ENCODE results near the gene AZIN2. TPM values are rescaled to one million over a fixed set of nuclear protein-coding genes. Genes with fewer than 3 reads are reported as not detected.

The AZIN2 gene
- total and polyA plus RNA-seq, 12 donors, result 2.3 to 18.9 (median 10.7) TPM

GRCh38 chr1:33150522-33150921 is 69.6 kb downstream of the AZIN2 start:
- H3K27me3 ChIP-seq, result no peaks in the 10 kb centered on the region
- intact Hi-C loops (cut with DNase I), result no loop called here
- no peak for DNase-seq
- no peak overlapping the region for H3K27ac ChIP-seq
- H3K4me3 ChIP-seq, result no peak overlapping the region
- WGBS, 4 donors, result 87 to 93% (median 91%) methylated on average over 4 of the region's 4 CpGs
- no peak for TF ChIP-seq POLR2A (IDR thresholded peaks at IDR 0.05)
- TF ChIP-seq, protein P1, sequence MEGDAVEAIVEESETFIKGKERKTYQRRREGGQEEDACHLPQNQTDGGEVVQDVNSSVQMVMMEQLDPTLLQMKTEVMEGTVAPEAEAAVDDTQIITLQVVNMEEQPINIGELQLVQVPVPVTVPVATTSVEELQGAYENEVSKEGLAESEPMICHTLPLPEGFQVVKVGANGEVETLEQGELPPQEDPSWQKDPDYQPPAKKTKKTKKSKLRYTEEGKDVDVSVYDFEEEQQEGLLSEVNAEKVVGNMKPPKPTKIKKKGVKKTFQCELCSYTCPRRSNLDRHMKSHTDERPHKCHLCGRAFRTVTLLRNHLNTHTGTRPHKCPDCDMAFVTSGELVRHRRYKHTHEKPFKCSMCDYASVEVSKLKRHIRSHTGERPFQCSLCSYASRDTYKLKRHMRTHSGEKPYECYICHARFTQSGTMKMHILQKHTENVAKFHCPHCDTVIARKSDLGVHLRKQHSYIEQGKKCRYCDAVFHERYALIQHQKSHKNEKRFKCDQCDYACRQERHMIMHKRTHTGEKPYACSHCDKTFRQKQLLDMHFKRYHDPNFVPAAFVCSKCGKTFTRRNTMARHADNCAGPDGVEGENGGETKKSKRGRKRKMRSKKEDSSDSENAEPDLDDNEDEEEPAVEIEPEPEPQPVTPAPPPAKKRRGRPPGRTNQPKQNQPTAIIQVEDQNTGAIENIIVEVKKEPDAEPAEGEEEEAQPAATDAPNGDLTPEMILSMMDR (IDR thresholded peaks at IDR 0.05), result no peak
- no peaks in the 10 kb centered on the region for H3K9me3 ChIP-seq (replicated peaks in 1 of 3)
- peaks cover 0 to 26% of the 10 kb centered on the region in 2 donors for H3K36me3 ChIP-seq (replicated peaks in 1 of 2)
- peaks cover 1 to 7% of the 10 kb centered on the region in 2 donors for H3K4me1 ChIP-seq (replicated peaks in 1 of 2)

DNA sequence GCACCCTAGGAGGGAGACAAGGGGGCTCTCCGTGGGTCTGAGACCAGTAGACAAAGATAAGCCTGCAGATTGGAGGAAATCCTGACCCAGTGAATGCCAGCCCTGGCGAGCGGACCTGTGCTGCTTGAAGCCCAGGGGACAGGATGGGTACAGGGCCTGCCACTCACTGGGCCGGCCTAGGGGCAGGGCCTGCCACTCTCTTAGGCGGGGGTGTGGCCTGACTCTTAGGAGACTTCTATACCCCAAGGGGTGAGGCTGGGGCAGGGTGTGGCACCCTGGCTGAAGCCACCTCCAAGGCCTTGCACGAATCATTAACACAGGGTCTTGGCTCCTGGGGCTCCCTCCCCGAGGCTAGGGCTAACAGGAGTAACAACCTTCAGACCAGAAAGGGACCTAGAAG is 70.2 kb downstream of the AZIN2 start:
- Histone ChIP-seq H3K27ac (peak overlapping the region in 1 of 5 donors; percentile 6), H3K9me3 (replicated peaks in 1 of 3) (no peaks in the 10 kb centered on the region), H3K27me3 (no peaks in the 10 kb centered on the region), H3K4me1 (replicated peaks in 1 of 2) (peaks cover 7 to 13% of the 10 kb centered on the region in 2 donors), H3K4me3 (no peak overlapping the region), H3K36me3 (replicated peaks in 1 of 2) (peaks cover 0 to 24% of the 10 kb centered on the region in 2 donors)
- intact Hi-C loops (cut with DNase I), result no loop called here
- DNase-seq, result no peak
- 76 to 94% (median 82%) methylated on average over 3 to 7 of the region's 7 CpGs for WGBS, 4 donors
- TF ChIP-seq, protein P1 (IDR thresholded peaks at IDR 0.05), result no peak
- no peak for TF ChIP-seq POLR2A (IDR thresholded peaks at IDR 0.05)

DNA sequence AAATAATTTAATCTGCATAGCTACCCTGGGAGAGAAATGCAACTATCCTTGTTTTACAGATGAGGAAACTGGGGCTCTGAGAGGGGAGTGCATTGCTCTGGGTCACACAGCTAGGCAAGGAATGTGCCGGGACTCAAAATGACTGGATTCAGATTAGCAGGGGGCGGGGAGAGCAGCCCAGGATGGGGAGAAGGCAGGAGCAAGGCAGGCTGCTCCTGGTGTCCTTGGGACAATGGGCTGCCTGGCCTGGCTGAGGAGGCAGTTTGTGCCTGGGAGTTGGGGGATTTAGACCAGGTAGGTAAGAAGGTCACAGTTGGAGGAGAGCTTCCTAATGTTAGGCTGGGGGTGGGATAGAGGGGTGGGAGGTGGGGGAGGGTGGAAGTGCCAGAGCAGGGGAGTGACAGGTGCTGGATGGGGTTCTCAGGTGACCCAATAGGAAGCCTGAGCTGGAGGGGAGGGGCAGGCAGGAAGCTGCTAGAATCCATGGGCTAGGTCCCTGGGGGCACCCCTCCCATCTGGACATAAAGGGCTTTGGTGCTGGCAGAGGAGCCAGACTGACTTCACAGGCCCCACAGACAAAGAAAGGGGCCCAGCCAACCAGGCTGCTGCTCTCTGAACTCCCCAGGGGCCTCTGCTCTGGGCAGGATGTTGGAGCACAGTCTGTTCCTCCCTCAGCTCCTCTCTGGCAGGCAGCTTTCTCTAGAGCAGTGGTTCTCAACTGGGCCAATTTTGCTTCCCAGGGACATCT is 71.9 kb downstream of the AZIN2 start:
- H3K4me3 ChIP-seq, result no peak overlapping the region
- DNase-seq, result peak in 6 of 7 donors; percentile 40 to 87 (median 60)
- intact Hi-C loops (cut with DNase I), result no loop called here
- H3K27ac ChIP-seq, result peak overlapping the region in 2 of 5 donors; percentile 66 to 87
- H3K4me1 ChIP-seq (replicated peaks in 1 of 2), result peaks cover 11 to 20% of the 10 kb centered on the region in 2 donors
- WGBS, 4 donors, result 63 to 71% (median 66%) methylated on average over 2 of the region's 2 CpGs
- no peaks in the 10 kb centered on the region for H3K27me3 ChIP-seq
- H3K36me3 ChIP-seq (replicated peaks in 1 of 2), result peaks cover 0 to 12% of the 10 kb centered on the region in 2 donors
- no peaks in the 10 kb centered on the region for H3K9me3 ChIP-seq (replicated peaks in 1 of 3)
- no peak for TF ChIP-seq POLR2A (IDR thresholded peaks at IDR 0.05)
- TF ChIP-seq, protein P1 (IDR thresholded peaks at IDR 0.05), result no peak

GRCh38 chr1:33153650-33154049 is 72.7 kb downstream of the AZIN2 start:
- no peaks in the 10 kb centered on the region for H3K27me3 ChIP-seq
- no peaks in the 10 kb centered on the region for H3K9me3 ChIP-seq (replicated peaks in 1 of 3)
- TF ChIP-seq POLR2A (IDR thresholded peaks at IDR 0.05), result no peak
- TF ChIP-seq, protein P1 (IDR thresholded peaks at IDR 0.05), result no peak
- no peak overlapping the region for H3K4me3 ChIP-seq
- intact Hi-C loops (cut with DNase I), result no loop called here
- peak overlapping the region in 3 of 5 donors; percentile 10 to 87 (median 66) for H3K27ac ChIP-seq
- peaks cover 0 to 20% of the 10 kb centered on the region in 2 donors for H3K36me3 ChIP-seq (replicated peaks in 1 of 2)
- H3K4me1 ChIP-seq (replicated peaks in 1 of 2), result peaks cover 11 to 20% of the 10 kb centered on the region in 2 donors
- 89 to 100% (median 94%) methylated on average over 2 of the region's 2 CpGs for WGBS, 4 donors
- DNase-seq, result no peak

All from adrenal gland (tissue), 12 donors.